Immature natural killer cell (primary cell): ENCODE results near the gene CDC14B. TPM values are rescaled to one million over a fixed set of nuclear protein-coding genes. Genes with fewer than 3 reads are reported as not detected.
"Not testable (repeated sequence)": the region's sequence is repeated elsewhere in the genome, so short reads cannot be mapped to it uniquely, and the experiment has no call there.

Source experiments
- DNase-seq, 3 donors: peaks; one replicate each; pipeline ENCODE4 v3.0.0; 2022; ENCODE audit warnings: mixed read lengths in 1 of 3
- H3K27ac Mint-ChIP-seq, 6 donors: one replicate each; pipeline ENCODE4 v1.8.0; 2020; ENCODE audit warnings: mixed read lengths in 6 of 6, mild to moderate bottlenecking in 5 of 6, inconsistent platforms in 4 of 6, moderate library complexity in 3 of 6
- H3K27me3 Mint-ChIP-seq, 3 donors: one replicate each; pipeline ENCODE4 v1.8.0; 2020 to 2021; ENCODE audit warnings: low read depth in 3 of 3, mild to moderate bottlenecking in 3 of 3, mixed read lengths in 3 of 3, moderate library complexity in 3 of 3, inconsistent platforms in 1 of 3
- H3K36me3 Mint-ChIP-seq, 3 donors: one replicate each; pipeline ENCODE4 v1.8.0; 2020; ENCODE audit warnings: mixed read lengths in 3 of 3, inconsistent platforms in 2 of 3, mild to moderate bottlenecking in 2 of 3
- H3K4me1 Mint-ChIP-seq, 2 donors: one replicate each; pipeline ENCODE4 v1.8.0; 2020; ENCODE audit warnings: inconsistent platforms in 2 of 2, mild to moderate bottlenecking in 2 of 2, mixed read lengths in 2 of 2, moderate library complexity in 1 of 2
- H3K4me3 Mint-ChIP-seq, 5 donors: one replicate each; pipeline ENCODE4 v1.8.0; 2020; ENCODE audit warnings: mild to moderate bottlenecking in 5 of 5, mixed read lengths in 5 of 5, inconsistent platforms in 3 of 5, moderate library complexity in 3 of 5
- H3K9me3 Mint-ChIP-seq, 6 donors: one replicate each; pipeline ENCODE4 v1.8.0; 2020; ENCODE audit warnings: mild to moderate bottlenecking in 6 of 6, mixed read lengths in 6 of 6, inconsistent platforms in 4 of 6, moderate library complexity in 3 of 6
- polyA plus RNA-seq, 3 donors: library from polyadenylated mRNA; unstranded; fragments of 300-500 nt; fragmentation: Illumina TruSeq; gene quantifications; one replicate each; pipeline ENCODE4 v1.2.3, GENCODE V29; 2021

The CDC14B gene
- polyA plus RNA-seq, result 1 to 10 TPM; 2.7 to 4.3 (median 4.1) TPM

DNA sequence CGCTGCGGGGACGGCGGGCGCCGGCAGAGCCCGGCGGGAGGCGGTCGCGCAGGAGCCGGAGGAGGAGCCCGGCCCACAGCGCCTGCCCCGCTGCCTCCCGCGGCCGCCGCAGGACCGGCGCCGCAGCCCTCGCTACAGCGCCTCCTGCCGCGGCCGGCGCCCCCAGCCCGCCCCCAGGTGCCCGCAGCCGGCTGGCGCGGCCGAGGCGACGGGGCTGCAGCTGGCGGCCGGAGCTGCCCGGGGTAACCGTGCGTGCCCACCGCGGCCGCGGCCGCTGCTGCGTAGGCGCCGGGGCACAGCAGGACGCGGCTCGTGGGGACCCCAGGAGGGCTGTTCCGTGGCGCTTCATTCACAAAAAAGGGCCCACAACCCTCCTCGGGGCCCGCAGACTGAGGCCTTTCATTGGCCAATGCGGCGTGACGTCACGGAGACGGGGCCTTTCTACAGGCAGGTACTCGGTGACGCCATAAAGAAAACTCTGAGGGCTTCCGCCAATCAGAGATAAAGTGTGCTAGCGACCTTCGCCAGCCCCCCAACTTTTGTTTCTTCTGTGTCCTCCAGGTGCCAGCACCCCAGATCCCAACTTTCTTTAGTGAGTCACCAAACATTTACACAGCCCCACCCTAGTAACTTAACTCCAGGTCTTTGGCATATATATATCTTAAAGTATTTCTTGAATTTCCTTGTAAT is at the start of gene CDC14B:
TSS of gene CDC14B (minus strand) at position 353 of the 690 bp plus-strand sequence. CDS start 465 bp downstream, outside the sequence.
- Mint-ChIP-seq H3K4me3 (peak within 1 kb of the TSS; percentile 58 to 79 (median 72)), H3K36me3 (no peaks in the 10 kb centered on the region), H3K27ac (no peak within 1 kb of the TSS)

DNA sequence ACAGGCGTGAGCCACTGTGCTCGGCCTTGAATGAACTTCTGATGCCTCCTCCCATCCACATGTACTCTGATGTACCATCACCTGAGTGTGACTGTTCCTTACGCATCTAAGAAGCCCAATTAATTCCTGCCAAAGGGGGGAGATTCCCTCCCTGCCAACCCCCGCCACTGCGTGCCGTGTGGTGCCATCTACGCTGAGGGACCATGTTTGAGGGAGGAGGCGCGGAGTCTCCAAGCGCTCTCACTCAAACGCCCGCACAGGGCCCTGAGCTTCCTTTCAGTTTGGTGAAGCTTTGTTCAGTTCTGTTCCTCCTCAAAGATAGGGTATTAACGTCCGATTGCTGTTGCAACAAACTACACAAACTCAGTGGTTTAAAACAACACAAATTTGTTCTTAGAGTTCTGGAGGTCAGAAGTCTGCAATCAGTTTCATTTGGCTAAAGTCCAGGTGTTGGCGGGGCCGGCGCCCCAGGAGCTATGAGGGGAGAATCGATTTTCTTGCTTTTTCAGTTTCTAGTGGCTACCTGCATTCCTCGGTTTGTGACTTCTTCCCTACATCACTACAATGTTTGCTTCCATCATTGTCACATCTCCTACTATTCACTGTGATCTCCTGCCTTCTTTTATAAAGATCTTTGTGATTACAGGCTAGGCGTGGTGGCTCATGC is 49.4 kb upstream of the CDC14B start:
- Mint-ChIP-seq H3K36me3 (no peaks in the 10 kb centered on the region), H3K9me3 (no peaks in the 10 kb centered on the region), H3K4me1 (no peaks in the 10 kb centered on the region), H3K4me3 (no peak overlapping the region), H3K27me3 (peaks cover 0 to 4% (median 2%) of the 10 kb centered on the region in 3 donors), H3K27ac (no peak overlapping the region)
- DNase-seq, result no peak

More for the DNA sequence above, at the start of gene CDC14B:
- Mint-ChIP-seq H3K9me3 (no peaks in the 10 kb centered on the region), H3K27me3 (peaks cover 12 to 33% (median 15%) of the 10 kb centered on the region in 3 donors), H3K4me1 (peaks cover 4 to 8% of the 10 kb centered on the region in 2 donors)
- peak; percentile 44 to 54 (median 52) for DNase-seq

DNA sequence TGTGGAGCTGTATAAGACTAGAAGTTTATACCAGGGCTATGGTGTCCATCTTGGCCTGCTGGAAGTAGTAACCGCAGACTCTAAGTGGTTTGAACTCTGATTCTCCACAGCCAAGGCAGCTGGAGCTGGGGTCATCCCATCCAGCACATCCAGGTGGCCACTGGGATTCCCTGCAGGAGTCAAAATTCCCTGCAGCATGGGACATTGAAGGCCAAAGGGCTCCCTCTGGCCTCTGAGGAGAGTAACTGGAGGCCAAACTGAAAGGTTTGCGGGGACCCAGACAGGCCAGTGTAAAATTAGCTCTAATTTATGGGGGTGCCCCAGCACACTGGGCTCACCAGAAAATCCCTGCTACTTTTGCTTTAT is 47.7 kb upstream of the CDC14B start:
- no peak overlapping the region for H3K27ac Mint-ChIP-seq
- peaks cover 2 to 5% (median 3%) of the 10 kb centered on the region in 3 donors for H3K27me3 Mint-ChIP-seq
- no peak for DNase-seq
- no peaks in the 10 kb centered on the region for H3K36me3 Mint-ChIP-seq
- no peaks in the 10 kb centered on the region for H3K9me3 Mint-ChIP-seq
- no peaks in the 10 kb centered on the region for H3K4me1 Mint-ChIP-seq
- H3K4me3 Mint-ChIP-seq, result no peak overlapping the region

DNA sequence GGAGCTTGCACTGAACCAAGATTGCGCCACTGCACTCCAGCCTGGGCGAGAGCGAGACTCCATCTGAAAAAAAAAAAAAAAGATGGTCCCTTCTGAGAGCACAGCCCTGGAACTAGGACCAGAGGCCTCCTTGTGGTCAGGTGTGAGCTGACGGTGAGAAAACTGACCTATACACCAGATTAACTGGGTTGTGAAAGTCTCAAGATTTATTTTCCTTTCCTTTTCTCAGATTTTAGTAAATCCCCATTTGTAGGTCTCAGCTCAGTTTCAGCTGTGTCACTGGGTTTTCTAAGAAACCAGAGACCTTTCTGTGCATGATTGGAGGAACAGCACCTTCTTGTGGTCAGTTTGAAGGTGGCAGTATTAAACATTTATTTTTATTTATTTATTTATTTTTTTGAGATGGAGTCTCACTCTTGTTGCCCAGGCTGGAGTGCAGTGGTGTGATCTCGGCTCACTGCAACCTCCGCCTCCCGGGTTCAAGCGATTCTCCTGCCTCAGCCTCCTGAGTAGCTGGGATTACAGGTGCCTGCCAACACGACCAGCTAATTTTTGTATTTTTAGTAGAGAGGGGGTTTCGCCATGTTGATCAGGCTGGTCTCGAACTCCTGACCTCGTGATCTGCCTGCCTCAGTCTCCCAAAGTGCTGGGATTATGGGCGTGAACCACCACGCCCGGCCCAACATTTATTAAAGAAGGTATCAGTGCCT is 47.2 kb upstream of the CDC14B start:
- not testable (repeated sequence) for H3K4me3 Mint-ChIP-seq, H3K4me1 Mint-ChIP-seq, H3K36me3 Mint-ChIP-seq, H3K27me3 Mint-ChIP-seq, H3K9me3 Mint-ChIP-seq
- DNase-seq, result peak; percentile 24 to 36 (median 32)
- H3K27ac Mint-ChIP-seq, result peak overlapping the region in 1 of 6 donors; percentile 37

DNA sequence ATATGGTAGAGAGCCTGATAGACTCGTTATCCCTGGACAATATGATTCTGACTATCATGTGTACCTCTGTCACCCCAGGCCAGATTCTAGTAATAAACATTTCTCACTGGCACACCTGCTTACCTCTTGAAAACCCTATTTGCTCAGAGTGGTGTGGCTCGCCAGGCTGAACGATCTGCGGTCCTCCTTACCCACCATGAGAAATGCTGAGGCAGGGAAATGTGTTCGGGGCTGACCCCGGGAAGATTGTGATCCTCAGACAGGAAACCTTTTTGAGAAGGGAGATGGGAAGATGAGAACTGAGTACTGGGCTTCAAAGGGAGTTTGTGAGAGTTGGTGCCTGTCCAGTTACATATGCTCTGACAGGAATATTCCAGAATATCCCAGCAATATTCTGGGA is 46.1 kb upstream of the CDC14B start:
- Mint-ChIP-seq H3K4me3 (no peak overlapping the region), H3K4me1 (no peaks in the 10 kb centered on the region), H3K27me3 (peaks cover 2 to 8% (median 3%) of the 10 kb centered on the region in 3 donors), H3K27ac (peak overlapping the region in 1 of 6 donors; percentile 23), H3K36me3 (no peaks in the 10 kb centered on the region), H3K9me3 (no peaks in the 10 kb centered on the region)
- DNase-seq, result no peak

DNA sequence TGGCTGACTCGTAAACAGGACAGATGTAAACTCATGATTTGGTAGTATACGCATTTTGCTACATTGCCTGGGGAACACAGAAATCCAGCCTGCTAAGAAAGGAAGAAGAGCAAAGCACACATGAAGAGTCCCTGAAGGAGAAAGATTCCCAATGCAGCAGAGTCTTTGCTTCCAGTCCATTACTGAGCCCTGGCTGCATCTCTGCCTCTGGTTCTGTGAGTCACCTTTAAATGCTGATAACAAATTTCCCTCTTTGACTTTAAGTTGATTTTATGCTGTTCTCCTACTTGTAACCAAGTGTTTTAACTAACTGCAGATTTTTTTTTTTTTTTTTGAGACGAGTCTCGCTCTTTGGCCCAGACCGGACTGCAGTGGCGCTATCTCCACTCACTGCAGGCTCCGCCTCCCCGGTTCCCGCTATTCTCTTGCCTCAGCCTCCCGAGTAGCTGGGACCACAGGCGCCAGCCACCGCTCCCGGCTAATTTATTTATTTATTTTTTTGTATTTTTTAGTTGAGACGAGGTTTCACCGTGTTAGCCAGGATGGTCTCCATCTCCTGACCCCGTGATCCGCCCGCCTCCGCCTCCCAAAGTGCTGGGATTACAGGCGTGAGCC is 44.0 kb upstream of the CDC14B start:
- DNase-seq, result no peak
- Mint-ChIP-seq H3K27ac (no peak overlapping the region), H3K9me3 (no peaks in the 10 kb centered on the region), H3K36me3 (no peaks in the 10 kb centered on the region), H3K27me3 (peaks cover 0 to 8% (median 3%) of the 10 kb centered on the region in 3 donors), H3K4me1 (no peaks in the 10 kb centered on the region), H3K4me3 (no peak overlapping the region)

DNA sequence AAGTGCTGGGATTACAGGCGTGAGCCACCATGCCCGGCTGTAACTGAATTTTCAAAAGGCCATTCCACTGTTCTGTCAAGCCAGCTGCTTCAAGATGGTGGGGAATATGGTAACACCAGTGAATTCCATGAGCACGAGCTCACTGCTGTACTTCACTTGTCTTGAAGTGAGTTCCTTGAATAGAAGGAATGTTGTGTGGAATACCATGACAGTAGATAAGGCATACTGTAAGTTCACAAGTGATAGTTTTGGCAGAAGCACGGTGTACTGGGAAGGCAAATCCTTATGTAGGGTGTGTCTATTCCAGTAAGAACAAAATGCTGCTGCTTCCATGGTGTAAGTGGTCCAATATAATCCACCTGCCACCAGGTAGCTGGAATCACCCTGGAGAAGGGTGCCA is 42.1 kb upstream of the CDC14B start:
- H3K27ac Mint-ChIP-seq, result no peak overlapping the region
- H3K4me1 Mint-ChIP-seq, result peaks cover 0 to 5% of the 10 kb centered on the region in 2 donors
- peaks cover 3 to 6% (median 5%) of the 10 kb centered on the region in 3 donors for H3K27me3 Mint-ChIP-seq

DNA sequence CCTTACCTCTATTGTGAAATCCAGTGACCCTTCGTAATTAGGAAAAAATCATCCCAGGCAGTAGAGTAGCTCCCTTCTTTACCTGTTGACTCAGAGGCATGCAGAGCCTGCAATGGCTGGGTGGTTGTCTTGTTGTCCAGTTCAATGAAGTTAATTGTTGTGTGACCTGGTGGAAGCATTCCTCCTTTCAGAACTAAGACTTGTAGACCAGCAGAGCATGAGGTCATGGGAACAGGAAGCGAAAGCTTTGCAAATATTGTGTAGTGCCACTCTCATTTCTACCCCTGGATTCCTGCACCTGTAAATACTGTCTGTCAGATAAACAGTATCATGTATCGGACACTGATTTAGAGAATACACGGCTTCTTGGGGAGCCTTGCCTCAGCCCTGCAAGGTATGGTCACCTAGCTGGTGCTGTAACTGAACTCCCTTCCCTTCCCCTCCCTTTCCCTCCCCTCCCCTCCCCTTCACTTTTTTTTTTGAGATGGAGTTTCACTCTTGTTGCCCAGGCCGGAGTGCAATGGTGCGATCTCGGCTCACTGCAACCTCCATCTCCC is 41.1 kb upstream of the CDC14B start:
- Mint-ChIP-seq H3K36me3 (no peaks in the 10 kb centered on the region), H3K27me3 (peaks cover 4 to 14% (median 5%) of the 10 kb centered on the region in 3 donors), H3K4me1 (peaks cover 4 to 10% of the 10 kb centered on the region in 2 donors)

More for the DNA sequence above, 42.1 kb upstream of the CDC14B start:
- DNase-seq, result no peak
- no peaks in the 10 kb centered on the region for H3K36me3 Mint-ChIP-seq
- no peak overlapping the region for H3K4me3 Mint-ChIP-seq
- no peaks in the 10 kb centered on the region for H3K9me3 Mint-ChIP-seq

DNA sequence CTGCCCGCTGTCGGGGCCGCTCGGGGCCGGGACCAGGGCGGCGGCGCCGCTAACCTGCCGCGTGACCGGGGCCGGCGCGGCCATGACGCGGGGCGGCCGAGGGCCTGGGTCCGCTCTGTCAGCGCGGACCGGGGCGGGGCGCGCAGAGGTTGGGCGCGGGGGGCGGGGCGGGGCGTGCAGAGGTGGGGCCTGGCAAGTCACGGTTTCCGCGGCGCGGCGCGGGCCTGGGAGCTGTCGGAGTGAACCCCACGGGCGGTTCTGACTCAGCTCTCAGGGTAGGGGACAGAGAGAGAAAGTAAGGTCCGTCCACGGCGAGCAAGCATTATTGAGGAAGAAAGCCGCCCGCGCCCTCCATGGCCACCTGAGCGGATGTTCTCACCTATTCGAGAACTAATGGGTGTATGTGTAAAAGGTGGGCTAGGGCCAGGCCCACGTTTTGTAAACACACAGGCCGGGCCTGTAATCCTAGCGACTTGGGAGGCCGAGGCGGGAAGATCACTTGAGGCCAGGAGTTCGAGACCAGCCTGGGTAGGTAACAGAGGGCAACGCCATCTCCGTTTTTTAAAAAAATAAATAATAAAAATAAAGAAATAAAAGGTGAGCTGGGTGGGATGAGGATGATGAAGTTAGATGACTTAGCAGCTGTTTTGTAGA is 35.7 kb upstream of the CDC14B start, which contains the start of gene PRXL2C:
TSS of gene PRXL2C (minus strand) at position 120 of the 654 bp plus-strand sequence. CDS start at position 84, 36 bp downstream.
- Mint-ChIP-seq H3K4me3 (peak within 1 kb of the TSS; percentile 93 to 97 (median 96)), H3K27me3 (peaks cover 12 to 16% (median 12%) of the 10 kb centered on the region in 3 donors), H3K9me3 (no peaks in the 10 kb centered on the region), H3K4me1 (peaks cover 18 to 29% of the 10 kb centered on the region in 2 donors), H3K36me3 (no peaks in the 10 kb centered on the region), H3K27ac (peak within 1 kb of the TSS; percentile 91 to 99 (median 97))
- peak; percentile 77 to 81 (median 81) for DNase-seq

More for the DNA sequence above, 41.1 kb upstream of the CDC14B start:
- H3K9me3 Mint-ChIP-seq, result no peaks in the 10 kb centered on the region
- H3K27ac Mint-ChIP-seq, result no peak overlapping the region
- no peak for DNase-seq
- H3K4me3 Mint-ChIP-seq, result no peak overlapping the region

DNA sequence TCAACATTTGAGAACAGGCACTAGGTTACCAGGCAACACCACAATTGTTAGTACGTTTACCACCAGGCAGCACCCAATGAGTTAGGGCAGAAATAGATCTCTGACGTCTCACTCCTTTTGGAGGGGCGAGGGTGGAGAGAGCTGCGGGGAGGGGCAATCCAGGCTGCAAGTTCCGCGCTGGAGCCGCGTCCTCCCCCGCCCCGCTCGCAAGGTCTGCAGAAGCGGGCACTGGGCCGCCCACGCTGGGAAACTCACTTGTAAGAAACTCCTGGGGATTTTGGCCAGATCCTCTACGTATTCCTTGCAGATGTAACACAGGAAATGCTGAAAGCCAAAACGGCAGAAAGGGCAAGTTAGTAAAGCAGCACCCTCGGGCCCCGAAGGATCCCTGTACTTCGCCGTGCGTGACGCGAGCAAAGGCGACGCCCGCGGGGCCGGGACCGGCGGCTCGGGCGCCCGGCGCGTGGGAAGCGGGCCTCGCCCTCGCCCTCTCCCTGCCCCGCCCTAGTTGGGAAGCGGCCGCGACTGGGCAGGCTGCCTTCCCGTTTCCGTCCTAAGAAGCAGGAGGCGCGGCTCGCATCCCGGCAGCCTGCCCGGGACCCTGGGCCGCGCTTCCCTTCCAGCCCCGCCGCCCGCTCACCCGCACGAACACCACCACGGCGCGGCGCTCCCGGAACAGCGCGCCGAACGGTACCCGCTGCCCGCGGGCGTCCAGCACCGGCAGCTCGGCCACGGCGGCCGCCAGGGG is 35.0 kb upstream of the CDC14B start:
- peak; percentile 85 to 91 (median 89) for DNase-seq
- Mint-ChIP-seq H3K27me3 (peaks cover 12 to 16% (median 12%) of the 10 kb centered on the region in 3 donors), H3K9me3 (no peaks in the 10 kb centered on the region), H3K36me3 (peaks cover 2 to 6% (median 6%) of the 10 kb centered on the region in 3 donors), H3K27ac (peak overlapping the region; percentile 91 to 98 (median 92)), H3K4me1 (peaks cover 18 to 29% of the 10 kb centered on the region in 2 donors), H3K4me3 (peak overlapping the region; percentile 91 to 94 (median 94))

DNA sequence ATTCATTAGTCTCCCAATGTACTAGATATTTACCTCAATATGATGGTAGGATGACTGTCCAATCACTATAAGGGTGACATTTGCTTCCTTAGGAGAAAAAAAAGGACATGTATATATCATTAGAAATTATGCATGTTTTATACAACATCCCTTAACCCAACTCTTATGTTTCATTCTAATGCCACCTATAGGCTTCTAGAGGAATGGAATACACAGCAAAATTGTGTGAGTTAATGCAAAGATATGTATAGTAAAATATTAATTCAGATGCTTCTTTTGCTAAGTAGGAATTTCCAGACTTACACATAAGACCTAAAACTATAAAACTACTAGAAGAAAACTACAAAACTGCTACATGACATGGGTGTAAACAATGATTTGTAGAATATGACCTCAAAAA is 32.0 kb upstream of the CDC14B start:
- H3K4me3 Mint-ChIP-seq, result peak overlapping the region in 1 of 5 donors; percentile 10
- H3K4me1 Mint-ChIP-seq, result peaks cover 18 to 25% of the 10 kb centered on the region in 2 donors
- peaks cover 10 to 16% (median 10%) of the 10 kb centered on the region in 3 donors for H3K27me3 Mint-ChIP-seq
- peak overlapping the region in 5 of 6 donors; percentile 83 to 96 (median 90) for H3K27ac Mint-ChIP-seq
- no peak for DNase-seq
- H3K9me3 Mint-ChIP-seq, result no peaks in the 10 kb centered on the region
- peaks cover 10 to 15% (median 13%) of the 10 kb centered on the region in 3 donors for H3K36me3 Mint-ChIP-seq

DNA sequence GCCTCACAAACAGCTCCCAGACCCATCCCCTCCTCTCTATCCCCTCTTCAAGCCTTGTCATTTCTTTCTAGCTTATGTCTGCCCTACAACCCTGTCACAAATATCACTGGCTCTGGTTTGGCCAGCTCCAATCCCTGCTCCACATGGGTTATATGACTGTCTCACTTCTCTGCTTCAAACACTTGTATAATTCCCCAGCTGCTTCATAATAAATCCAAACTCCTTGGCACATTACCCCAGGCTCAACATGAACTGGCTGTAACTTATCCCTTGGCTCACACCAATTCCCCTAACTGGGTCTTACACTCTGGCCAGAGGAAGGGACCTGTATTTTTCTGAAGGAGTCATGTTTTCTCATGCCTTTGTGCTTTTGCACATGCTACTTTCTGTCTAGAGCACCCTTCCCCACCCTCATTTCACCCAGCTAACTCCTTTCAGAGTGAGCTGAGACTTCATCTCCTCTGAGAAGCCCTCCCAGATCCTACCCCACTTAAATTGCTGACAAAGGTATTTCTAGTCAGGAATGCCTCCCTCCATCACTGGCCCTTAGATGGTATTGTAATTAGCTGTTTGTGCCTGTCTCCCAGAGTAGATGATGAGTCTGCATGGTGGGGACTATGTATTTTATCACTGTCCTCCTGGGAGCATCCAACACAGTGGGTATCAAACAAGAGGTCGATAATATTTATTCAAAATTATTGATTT is 30.1 kb upstream of the CDC14B start:
- Mint-ChIP-seq H3K36me3 (peaks cover 18 to 30% (median 22%) of the 10 kb centered on the region in 3 donors), H3K4me1 (peaks cover 11 to 13% of the 10 kb centered on the region in 2 donors), H3K27ac (peak overlapping the region in 3 of 6 donors; percentile 50 to 66 (median 64)), H3K4me3 (no peak overlapping the region), H3K27me3 (peaks cover 5 to 6% (median 5%) of the 10 kb centered on the region in 3 donors), H3K9me3 (no peaks in the 10 kb centered on the region)
- DNase-seq, result no peak
